ENCODE results near the gene CAPN8. TPM values are rescaled to one million over a fixed set of nuclear protein-coding genes. Genes with fewer than 3 reads are reported as not detected.

The CAPN8 gene
- total RNA-seq, 4 donors from 2014 or later: 0.20 to 0.79 (median 0.40) TPM; not detected in 1

GRCh38 chr1:223680188-223680587 lies 14.7 kb upstream of the CAPN8 start:
- no peaks in the 10 kb centered on the region for H3K36me3 ChIP-seq
- TF ChIP-seq POLR2A (IDR thresholded peaks at IDR 0.05): no peak
- TF ChIP-seq, protein P1, sequence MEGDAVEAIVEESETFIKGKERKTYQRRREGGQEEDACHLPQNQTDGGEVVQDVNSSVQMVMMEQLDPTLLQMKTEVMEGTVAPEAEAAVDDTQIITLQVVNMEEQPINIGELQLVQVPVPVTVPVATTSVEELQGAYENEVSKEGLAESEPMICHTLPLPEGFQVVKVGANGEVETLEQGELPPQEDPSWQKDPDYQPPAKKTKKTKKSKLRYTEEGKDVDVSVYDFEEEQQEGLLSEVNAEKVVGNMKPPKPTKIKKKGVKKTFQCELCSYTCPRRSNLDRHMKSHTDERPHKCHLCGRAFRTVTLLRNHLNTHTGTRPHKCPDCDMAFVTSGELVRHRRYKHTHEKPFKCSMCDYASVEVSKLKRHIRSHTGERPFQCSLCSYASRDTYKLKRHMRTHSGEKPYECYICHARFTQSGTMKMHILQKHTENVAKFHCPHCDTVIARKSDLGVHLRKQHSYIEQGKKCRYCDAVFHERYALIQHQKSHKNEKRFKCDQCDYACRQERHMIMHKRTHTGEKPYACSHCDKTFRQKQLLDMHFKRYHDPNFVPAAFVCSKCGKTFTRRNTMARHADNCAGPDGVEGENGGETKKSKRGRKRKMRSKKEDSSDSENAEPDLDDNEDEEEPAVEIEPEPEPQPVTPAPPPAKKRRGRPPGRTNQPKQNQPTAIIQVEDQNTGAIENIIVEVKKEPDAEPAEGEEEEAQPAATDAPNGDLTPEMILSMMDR (IDR thresholded peaks at IDR 0.05): no peak
- H3K27me3 ChIP-seq: no peaks in the 10 kb centered on the region
- intact Hi-C loops (cut with DNase I): loop anchor here (10.0 kb wide), 1 partner anchor 545 kb away; no protein-coding TSS in a partner anchor
- H3K27ac ChIP-seq: no peak overlapping the region
- no peaks in the 10 kb centered on the region for H3K4me1 ChIP-seq
- no peaks in the 10 kb centered on the region for H3K9me3 ChIP-seq
- DNase-seq: no peak
- no peak overlapping the region for H3K4me3 ChIP-seq (replicated peaks in 1 of 3)
- 94 to 95% methylated on average over 2 of the region's 2 CpGs for WGBS, 2 donors

DNA sequence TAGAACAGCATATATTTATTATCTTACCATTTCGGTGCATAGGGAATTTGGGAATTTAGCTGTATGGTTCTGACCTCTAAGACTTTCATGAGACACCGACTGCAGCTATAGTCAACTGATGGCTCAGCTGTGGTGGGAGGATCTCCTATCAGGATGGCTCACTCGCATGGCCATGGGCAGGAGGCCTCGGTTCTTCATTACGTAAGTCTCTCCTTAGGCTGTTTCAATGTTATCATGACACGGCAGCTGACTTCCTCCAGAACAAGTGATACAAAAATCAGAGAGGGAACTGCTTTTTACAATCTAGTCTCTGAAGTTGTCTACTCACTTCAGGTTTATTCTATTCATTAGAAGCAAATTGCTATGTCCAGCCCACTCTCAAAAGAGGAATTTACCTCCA lies 13.3 kb upstream of the CAPN8 start:
- Histone ChIP-seq H3K4me3 (replicated peaks in 1 of 3) (no peak overlapping the region), H3K27ac (no peak overlapping the region), H3K27me3 (no peaks in the 10 kb centered on the region), H3K36me3 (no peaks in the 10 kb centered on the region), H3K4me1 (no peaks in the 10 kb centered on the region), H3K9me3 (no peaks in the 10 kb centered on the region)
- intact Hi-C loops (cut with DNase I): no loop called here
- 91 to 96% methylated on average over 6 of the region's 6 CpGs for WGBS, 2 donors
- no peak for TF ChIP-seq POLR2A (IDR thresholded peaks at IDR 0.05)
- TF ChIP-seq, protein P1 (IDR thresholded peaks at IDR 0.05): no peak
- no peak for DNase-seq

- intact Hi-C loops (cut with DNase I): no loop called here
- Histone ChIP-seq H3K4me1 (no peaks in the 10 kb centered on the region), H3K4me3 (replicated peaks in 1 of 3) (no peak overlapping the region), H3K9me3 (no peaks in the 10 kb centered on the region), H3K27ac (no peak overlapping the region), H3K36me3 (no peaks in the 10 kb centered on the region), H3K27me3 (no peaks in the 10 kb centered on the region)
- no peak for TF ChIP-seq POLR2A (IDR thresholded peaks at IDR 0.05)
- TF ChIP-seq, protein P1 (IDR thresholded peaks at IDR 0.05): no peak
- 71 to 77% methylated on average over 5 of the region's 5 CpGs for WGBS, 2 donors
- no peak for DNase-seq
These were observed 8.8 kb upstream of the CAPN8 start for GRCh38 chr1:223674119-223674890.

DNA sequence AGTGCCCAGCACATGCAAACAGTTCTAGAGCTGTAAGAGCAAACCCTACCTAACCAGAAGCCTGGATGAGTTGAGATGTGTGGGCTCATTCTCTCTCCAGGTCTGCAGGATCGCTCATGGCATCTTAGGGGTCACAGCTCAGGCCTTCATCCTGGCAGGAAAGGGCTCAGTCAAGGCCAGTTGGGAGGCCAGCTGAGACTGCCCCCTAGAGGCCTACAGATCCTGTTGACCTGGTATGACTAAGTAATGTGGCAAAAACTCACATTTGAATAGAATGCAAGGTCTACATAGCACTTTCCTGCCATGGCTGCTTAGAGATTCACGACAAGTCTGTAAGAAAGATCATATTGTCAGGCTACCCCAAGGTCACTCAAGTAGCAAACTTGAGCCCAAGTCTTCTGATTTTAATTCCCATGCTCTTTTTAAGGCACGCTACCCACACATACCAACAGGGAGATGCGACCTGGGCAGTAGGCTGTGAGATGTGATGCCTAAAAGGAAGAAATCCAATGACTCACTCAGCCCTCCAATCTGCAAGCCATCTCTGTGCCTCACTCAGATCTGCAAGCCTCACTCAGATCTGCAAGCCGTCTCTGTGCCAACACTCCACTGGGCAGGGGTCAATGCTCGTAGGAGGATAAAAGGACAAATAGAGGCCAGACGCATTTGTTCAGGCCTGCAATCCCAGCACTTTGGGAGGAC lies 5.1 kb upstream of the CAPN8 start:
- Histone ChIP-seq H3K9me3 (no peaks in the 10 kb centered on the region), H3K27me3 (no peaks in the 10 kb centered on the region), H3K36me3 (no peaks in the 10 kb centered on the region), H3K4me3 (replicated peaks in 1 of 3) (no peak overlapping the region), H3K4me1 (no peaks in the 10 kb centered on the region), H3K27ac (no peak overlapping the region)
- TF ChIP-seq, protein P1 (IDR thresholded peaks at IDR 0.05): peak in 3 of 6 experiments; percentile 22 to 30 (median 22)
- no peak for TF ChIP-seq POLR2A (IDR thresholded peaks at IDR 0.05)
- WGBS, 2 donors: 63 to 71% methylated on average over 7 of the region's 7 CpGs
- intact Hi-C loops (cut with DNase I): no loop called here
- peak; percentile 10 to 29 for DNase-seq

Data from thyroid gland (tissue), 4 donors.